ENCODE data around the gene SINHCAF.

SINHCAF gene

DNA sequence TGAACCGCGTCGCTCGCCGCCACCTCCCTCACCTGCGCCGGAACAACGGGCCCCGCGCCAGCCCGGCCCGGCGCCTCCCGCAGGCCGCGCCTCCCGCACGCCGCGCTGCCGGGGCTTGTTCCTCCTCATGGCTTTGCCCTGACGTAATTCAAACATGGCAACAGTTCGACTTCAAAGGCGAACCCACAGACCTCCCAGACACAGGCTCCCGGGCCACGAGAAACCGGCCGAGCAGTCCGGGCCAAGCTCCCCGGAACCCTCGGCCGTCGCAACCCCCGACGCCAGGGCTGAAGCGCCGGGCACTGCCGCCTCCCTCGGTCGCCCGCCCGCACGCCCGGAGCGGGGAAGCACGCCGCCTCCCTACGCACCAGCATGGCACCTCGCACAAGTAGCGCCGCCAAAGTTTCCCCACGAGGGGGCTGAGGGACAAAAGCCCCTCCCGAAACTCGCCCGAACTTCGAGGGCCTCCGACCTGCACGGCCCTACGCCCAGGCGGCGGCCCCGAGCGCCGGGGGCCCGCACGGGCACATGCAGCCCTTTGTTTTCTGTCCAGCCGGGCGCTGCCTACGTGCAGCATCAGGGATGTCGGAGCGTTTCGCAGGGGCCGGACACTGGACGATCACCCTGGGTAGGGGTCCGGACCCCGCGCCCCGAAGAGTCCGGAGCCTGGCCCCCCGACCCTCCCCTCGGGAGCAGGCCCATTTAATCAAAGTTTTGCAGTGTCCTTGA lies 1.7 kb downstream of the SINHCAF start:
- peak; percentile 68 for ATAC-seq
- TF ChIP-seq ESRRG (CRISPR knock-in tag; IDR thresholded peaks at IDR 0.05): 0 out of 2 replicates have a peak, but pooled peaks have one; percentile 29
- no peak for TF ChIP-seq CSDC2 (CRISPR knock-in tag; IDR thresholded peaks at IDR 0.05)
- TF ChIP-seq RARB (CRISPR knock-in tag; IDR thresholded peaks at IDR 0.05): no peak
- TF ChIP-seq TOX (CRISPR knock-in tag; IDR thresholded peaks at IDR 0.05; ENCODE audit: borderline replicate concordance): no peak
- TF ChIP-seq ZFP30 (CRISPR knock-in tag; IDR thresholded peaks at IDR 0.05): no peak
- TF ChIP-seq, protein P1, sequence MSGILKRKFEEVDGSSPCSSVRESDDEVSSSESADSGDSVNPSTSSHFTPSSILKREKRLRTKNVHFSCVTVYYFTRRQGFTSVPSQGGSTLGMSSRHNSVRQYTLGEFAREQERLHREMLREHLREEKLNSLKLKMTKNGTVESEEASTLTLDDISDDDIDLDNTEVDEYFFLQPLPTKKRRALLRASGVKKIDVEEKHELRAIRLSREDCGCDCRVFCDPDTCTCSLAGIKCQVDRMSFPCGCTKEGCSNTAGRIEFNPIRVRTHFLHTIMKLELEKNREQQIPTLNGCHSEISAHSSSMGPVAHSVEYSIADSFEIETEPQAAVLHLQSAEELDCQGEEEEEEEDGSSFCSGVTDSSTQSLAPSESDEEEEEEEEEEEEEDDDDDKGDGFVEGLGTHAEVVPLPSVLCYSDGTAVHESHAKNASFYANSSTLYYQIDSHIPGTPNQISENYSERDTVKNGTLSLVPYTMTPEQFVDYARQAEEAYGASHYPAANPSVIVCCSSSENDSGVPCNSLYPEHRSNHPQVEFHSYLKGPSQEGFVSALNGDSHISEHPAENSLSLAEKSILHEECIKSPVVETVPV (CRISPR knock-in tag; IDR thresholded peaks at IDR 0.05): no peak
- TF ChIP-seq, protein P2, sequence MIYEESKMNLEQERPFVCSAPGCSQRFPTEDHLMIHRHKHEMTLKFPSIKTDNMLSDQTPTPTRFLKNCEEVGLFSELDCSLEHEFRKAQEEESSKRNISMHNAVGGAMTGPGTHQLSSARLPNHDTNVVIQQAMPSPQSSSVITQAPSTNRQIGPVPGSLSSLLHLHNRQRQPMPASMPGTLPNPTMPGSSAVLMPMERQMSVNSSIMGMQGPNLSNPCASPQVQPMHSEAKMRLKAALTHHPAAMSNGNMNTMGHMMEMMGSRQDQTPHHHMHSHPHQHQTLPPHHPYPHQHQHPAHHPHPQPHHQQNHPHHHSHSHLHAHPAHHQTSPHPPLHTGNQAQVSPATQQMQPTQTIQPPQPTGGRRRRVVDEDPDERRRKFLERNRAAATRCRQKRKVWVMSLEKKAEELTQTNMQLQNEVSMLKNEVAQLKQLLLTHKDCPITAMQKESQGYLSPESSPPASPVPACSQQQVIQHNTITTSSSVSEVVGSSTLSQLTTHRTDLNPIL (CRISPR knock-in tag; IDR thresholded peaks at IDR 0.05; ENCODE audit: low read depth): no peak
- TF ChIP-seq, protein P3, sequence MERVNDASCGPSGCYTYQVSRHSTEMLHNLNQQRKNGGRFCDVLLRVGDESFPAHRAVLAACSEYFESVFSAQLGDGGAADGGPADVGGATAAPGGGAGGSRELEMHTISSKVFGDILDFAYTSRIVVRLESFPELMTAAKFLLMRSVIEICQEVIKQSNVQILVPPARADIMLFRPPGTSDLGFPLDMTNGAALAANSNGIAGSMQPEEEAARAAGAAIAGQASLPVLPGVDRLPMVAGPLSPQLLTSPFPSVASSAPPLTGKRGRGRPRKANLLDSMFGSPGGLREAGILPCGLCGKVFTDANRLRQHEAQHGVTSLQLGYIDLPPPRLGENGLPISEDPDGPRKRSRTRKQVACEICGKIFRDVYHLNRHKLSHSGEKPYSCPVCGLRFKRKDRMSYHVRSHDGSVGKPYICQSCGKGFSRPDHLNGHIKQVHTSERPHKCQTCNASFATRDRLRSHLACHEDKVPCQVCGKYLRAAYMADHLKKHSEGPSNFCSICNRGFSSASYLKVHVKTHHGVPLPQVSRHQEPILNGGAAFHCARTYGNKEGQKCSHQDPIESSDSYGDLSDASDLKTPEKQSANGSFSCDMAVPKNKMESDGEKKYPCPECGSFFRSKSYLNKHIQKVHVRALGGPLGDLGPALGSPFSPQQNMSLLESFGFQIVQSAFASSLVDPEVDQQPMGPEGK (CRISPR knock-in tag; IDR thresholded peaks at IDR 0.05; ENCODE audit: borderline replicate concordance): no peak
- TF ChIP-seq, protein P4, sequence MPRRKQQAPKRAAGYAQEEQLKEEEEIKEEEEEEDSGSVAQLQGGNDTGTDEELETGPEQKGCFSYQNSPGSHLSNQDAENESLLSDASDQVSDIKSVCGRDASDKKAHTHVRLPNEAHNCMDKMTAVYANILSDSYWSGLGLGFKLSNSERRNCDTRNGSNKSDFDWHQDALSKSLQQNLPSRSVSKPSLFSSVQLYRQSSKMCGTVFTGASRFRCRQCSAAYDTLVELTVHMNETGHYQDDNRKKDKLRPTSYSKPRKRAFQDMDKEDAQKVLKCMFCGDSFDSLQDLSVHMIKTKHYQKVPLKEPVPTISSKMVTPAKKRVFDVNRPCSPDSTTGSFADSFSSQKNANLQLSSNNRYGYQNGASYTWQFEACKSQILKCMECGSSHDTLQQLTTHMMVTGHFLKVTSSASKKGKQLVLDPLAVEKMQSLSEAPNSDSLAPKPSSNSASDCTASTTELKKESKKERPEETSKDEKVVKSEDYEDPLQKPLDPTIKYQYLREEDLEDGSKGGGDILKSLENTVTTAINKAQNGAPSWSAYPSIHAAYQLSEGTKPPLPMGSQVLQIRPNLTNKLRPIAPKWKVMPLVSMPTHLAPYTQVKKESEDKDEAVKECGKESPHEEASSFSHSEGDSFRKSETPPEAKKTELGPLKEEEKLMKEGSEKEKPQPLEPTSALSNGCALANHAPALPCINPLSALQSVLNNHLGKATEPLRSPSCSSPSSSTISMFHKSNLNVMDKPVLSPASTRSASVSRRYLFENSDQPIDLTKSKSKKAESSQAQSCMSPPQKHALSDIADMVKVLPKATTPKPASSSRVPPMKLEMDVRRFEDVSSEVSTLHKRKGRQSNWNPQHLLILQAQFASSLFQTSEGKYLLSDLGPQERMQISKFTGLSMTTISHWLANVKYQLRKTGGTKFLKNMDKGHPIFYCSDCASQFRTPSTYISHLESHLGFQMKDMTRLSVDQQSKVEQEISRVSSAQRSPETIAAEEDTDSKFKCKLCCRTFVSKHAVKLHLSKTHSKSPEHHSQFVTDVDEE (CRISPR knock-in tag; IDR thresholded peaks at IDR 0.05): no peak

DNA sequence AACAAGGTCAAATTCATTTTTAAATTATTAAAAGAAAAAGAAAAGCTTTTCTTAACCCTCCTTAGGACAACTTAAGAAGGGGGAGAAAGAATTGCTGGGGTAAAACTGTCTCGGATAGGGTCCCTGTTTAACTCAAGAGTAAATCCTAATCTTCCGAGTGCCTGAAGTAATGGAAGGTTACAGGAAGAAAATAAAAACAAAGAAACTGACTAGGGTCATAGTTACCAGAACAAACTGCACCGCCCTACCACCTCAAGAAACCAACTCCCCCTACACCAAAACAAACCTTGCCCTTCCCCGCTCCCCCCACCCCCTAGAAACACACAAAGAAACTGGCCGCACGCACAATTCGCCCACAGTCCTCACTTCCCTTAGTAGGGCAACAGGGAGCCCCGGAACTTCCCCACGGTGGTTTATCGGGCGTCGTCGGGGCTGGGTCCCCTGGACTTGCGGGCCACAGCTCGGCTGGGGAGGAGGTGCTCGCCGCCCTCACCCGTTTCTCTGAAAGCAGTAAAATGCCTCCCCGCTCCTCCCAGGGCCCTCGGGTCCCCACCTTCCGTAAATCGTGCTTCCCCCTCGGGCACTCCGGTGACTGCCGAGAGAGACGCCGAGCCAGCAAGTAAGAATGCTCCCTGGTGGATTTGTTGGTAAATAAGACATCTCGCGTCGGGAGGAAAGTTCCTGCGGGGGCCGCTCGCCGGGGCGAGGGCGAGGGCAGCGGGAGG lies 2.4 kb downstream of the SINHCAF start:
- ATAC-seq: peak; percentile 4; the same call in 2 of the 3 replicates
- TF ChIP-seq, protein P2 (CRISPR knock-in tag; IDR thresholded peaks at IDR 0.05; ENCODE audit: low read depth): no peak
- TF ChIP-seq TCF4 (CRISPR knock-in tag; IDR thresholded peaks at IDR 0.05; ENCODE audit: borderline replicate concordance) (no peak), ZNF565 (CRISPR knock-in tag; conservative IDR thresholded peaks at IDR 0.05; ENCODE audit: low read depth) (no peak), GLIS3 (CRISPR knock-in tag; IDR thresholded peaks at IDR 0.05) (no peak), ARNTL (CRISPR knock-in tag; IDR thresholded peaks at IDR 0.05; ENCODE audit: borderline replicate concordance, low read depth) (no peak), CSDC2 (CRISPR knock-in tag; IDR thresholded peaks at IDR 0.05) (no peak), BACH2 (CRISPR knock-in tag; IDR thresholded peaks at IDR 0.05; ENCODE audit: borderline replicate concordance) (no peak), ZFP3 (CRISPR knock-in tag; IDR thresholded peaks at IDR 0.05) (no peak), ISL1 (CRISPR knock-in tag; IDR thresholded peaks at IDR 0.05) (no peak), ESRRG (CRISPR knock-in tag; IDR thresholded peaks at IDR 0.05) (no peak)
- TF ChIP-seq, protein P4 (CRISPR knock-in tag; IDR thresholded peaks at IDR 0.05): no peak
- TF ChIP-seq, protein P3 (CRISPR knock-in tag; IDR thresholded peaks at IDR 0.05; ENCODE audit: borderline replicate concordance): no peak
- TF ChIP-seq, protein P1 (CRISPR knock-in tag; IDR thresholded peaks at IDR 0.05): no peak
- TF ChIP-seq, protein P5, sequence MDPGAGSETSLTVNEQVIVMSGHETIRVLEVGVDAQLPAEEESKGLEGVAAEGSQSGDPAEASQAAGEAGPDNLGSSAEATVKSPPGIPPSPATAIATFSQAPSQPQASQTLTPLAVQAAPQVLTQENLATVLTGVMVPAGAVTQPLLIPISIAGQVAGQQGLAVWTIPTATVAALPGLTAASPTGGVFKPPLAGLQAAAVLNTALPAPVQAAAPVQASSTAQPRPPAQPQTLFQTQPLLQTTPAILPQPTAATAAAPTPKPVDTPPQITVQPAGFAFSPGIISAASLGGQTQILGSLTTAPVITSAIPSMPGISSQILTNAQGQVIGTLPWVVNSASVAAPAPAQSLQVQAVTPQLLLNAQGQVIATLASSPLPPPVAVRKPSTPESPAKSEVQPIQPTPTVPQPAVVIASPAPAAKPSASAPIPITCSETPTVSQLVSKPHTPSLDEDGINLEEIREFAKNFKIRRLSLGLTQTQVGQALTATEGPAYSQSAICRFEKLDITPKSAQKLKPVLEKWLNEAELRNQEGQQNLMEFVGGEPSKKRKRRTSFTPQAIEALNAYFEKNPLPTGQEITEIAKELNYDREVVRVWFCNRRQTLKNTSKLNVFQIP (CRISPR knock-in tag; IDR thresholded peaks at IDR 0.05; ENCODE audit: borderline replicate concordance, low read depth): no peak

All from SK-N-SH treated with all-trans-retinoic acid at 6 μM for 48 hours (cell line).